ENCODE data around the gene NETO2.

GRCh38 chr16:47043200-47043599 is 100.5 kb downstream of the NETO2 start:
- TF ChIP-seq ELK1 (IDR thresholded peaks at IDR 0.05; ENCODE audit: low read depth, low read length) (no peak), MAX (IDR thresholded peaks at IDR 0.05; ENCODE audit: low read depth, low read length) (no peak), POLR2A (IDR thresholded peaks at IDR 0.05; ENCODE audit: low read depth, low read length) (no peak), ZZZ3 (IDR thresholded peaks at IDR 0.05; ENCODE audit: control insufficient read depth, insufficient read length, low read depth) (no peak), EZH2 (IDR thresholded peaks at IDR 0.05; ENCODE audit: borderline replicate concordance, control insufficient read depth, low read depth, low read length) (no peak), CTCF (IDR thresholded peaks at IDR 0.05 in 2 of 3, conservative IDR thresholded peaks at IDR 0.05 in 1 of 3; ENCODE audit: control insufficient read depth in 2 of 3, extremely low read depth in 1 of 3, insufficient read depth in 1 of 3, low read depth in 3 of 3, low read length in 3 of 3) (no peak), NRF1 (conservative IDR thresholded peaks at IDR 0.05; ENCODE audit: low read depth, low read length) (no peak), CEBPZ (IDR thresholded peaks at IDR 0.05; ENCODE audit: low read depth, low read length) (no peak), BCLAF1 (IDR thresholded peaks at IDR 0.05) (no peak), ZNF274 (IDR thresholded peaks at IDR 0.05; ENCODE audit: insufficient read depth, insufficient read length) (no peak)

Measured in GM12878 (cell line).